ENCODE data around the gene ARMC2. TPM values are rescaled to one million over a fixed set of nuclear protein-coding genes. Genes with fewer than 3 reads are reported as not detected.

ARMC2 gene
- total and polyA plus RNA-seq, 2 of the 8 experiments (the other 6 are each of a cell fraction or from before 2014, with no cell fraction given), result 1.6 to 4.4 TPM

- no peak for TF ChIP-seq CHD7 (IDR thresholded peaks at IDR 0.05; ENCODE audit: insufficient replicate concordance, low read length)
- no peak for TF ChIP-seq NANOG (IDR thresholded peaks at IDR 0.05; ENCODE audit: insufficient read depth, low read depth, low read length, poor library complexity, severe bottlenecking)
- no peak for TF ChIP-seq ATF2 (IDR thresholded peaks at IDR 0.05; ENCODE audit: low read length)
- no peak for TF ChIP-seq CHD1 (IDR thresholded peaks at IDR 0.05; ENCODE audit: low read depth, low read length)
- TF ChIP-seq TAF1 (IDR thresholded peaks at IDR 0.05; ENCODE audit: low read depth, low read length), result no peak
Measured at GRCh38 chr6:108872141-108872557, 23.9 kb downstream of the ARMC2 start (continued).

Data from H1 (cell line).